ENCODE data around the gene PASK. TPM values are rescaled to one million over a fixed set of nuclear protein-coding genes. Genes with fewer than 3 reads are reported as not detected.

The PASK gene
- total and polyA plus RNA-seq, 9 of the 15 experiments (the other 6 are each of a cell fraction or from before 2014, with no cell fraction given) = 1.5 to 30.3 (median 9.9) TPM

GRCh38 chr2:241150660-241151530 lies 1.6 kb upstream of the PASK start (continued):
- TF ChIP-seq ELK3 (CRISPR knock-in tag; IDR thresholded peaks at IDR 0.05) = no peak
- peak; percentile 1 for TF ChIP-seq TAF1 (IDR thresholded peaks at IDR 0.05; ENCODE audit: control insufficient read depth, extremely low read depth, insufficient read depth, low read length, severe bottlenecking)
- TF ChIP-seq, protein P1, sequence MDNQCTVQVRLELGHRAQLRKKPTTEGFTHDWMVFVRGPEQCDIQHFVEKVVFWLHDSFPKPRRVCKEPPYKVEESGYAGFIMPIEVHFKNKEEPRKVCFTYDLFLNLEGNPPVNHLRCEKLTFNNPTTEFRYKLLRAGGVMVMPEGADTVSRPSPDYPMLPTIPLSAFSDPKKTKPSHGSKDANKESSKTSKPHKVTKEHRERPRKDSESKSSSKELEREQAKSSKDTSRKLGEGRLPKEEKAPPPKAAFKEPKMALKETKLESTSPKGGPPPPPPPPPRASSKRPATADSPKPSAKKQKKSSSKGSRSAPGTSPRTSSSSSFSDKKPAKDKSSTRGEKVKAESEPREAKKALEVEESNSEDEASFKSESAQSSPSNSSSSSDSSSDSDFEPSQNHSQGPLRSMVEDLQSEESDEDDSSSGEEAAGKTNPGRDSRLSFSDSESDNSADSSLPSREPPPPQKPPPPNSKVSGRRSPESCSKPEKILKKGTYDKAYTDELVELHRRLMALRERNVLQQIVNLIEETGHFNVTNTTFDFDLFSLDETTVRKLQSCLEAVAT (IDR thresholded peaks at IDR 0.05) = no peak
- TF ChIP-seq RBM39 (optimal IDR thresholded peaks at IDR 0.05; ENCODE audit: low read depth, low read length) = no peak
- no peak for TF ChIP-seq ZNF77 (CRISPR knock-in tag; IDR thresholded peaks at IDR 0.05)
- no peak for TF ChIP-seq MTA3 (IDR thresholded peaks at IDR 0.05; ENCODE audit: borderline replicate concordance)
- no peak for TF ChIP-seq ZNF696 (CRISPR knock-in tag; conservative IDR thresholded peaks at IDR 0.05)
- no peak for TF ChIP-seq CBFB (CRISPR knock-in tag; IDR thresholded peaks at IDR 0.05)
- TF ChIP-seq, protein P2, sequence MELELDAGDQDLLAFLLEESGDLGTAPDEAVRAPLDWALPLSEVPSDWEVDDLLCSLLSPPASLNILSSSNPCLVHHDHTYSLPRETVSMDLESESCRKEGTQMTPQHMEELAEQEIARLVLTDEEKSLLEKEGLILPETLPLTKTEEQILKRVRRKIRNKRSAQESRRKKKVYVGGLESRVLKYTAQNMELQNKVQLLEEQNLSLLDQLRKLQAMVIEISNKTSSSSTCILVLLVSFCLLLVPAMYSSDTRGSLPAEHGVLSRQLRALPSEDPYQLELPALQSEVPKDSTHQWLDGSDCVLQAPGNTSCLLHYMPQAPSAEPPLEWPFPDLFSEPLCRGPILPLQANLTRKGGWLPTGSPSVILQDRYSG (tag; conservative IDR thresholded peaks at IDR 0.05; ENCODE audit: low read depth) = no peak
- no peak for TF ChIP-seq NCOA1 (IDR thresholded peaks at IDR 0.05; ENCODE audit: low read depth)
- no peak for TF ChIP-seq ZNF717 (CRISPR knock-in tag; IDR thresholded peaks at IDR 0.05)
- no peak for TF ChIP-seq ELF4 (CRISPR knock-in tag; IDR thresholded peaks at IDR 0.05)
- TF ChIP-seq, protein P3, sequence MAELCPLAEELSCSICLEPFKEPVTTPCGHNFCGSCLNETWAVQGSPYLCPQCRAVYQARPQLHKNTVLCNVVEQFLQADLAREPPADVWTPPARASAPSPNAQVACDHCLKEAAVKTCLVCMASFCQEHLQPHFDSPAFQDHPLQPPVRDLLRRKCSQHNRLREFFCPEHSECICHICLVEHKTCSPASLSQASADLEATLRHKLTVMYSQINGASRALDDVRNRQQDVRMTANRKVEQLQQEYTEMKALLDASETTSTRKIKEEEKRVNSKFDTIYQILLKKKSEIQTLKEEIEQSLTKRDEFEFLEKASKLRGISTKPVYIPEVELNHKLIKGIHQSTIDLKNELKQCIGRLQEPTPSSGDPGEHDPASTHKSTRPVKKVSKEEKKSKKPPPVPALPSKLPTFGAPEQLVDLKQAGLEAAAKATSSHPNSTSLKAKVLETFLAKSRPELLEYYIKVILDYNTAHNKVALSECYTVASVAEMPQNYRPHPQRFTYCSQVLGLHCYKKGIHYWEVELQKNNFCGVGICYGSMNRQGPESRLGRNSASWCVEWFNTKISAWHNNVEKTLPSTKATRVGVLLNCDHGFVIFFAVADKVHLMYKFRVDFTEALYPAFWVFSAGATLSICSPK (IDR thresholded peaks at IDR 0.05; ENCODE audit: borderline replicate concordance) = no peak
- TF ChIP-seq MYNN (IDR thresholded peaks at IDR 0.05) = no peak
- TF ChIP-seq MYNN (CRISPR knock-in tag; IDR thresholded peaks at IDR 0.05) = no peak
- TF ChIP-seq ZNF586 (CRISPR knock-in tag; conservative IDR thresholded peaks at IDR 0.05) = no peak
- no peak for TF ChIP-seq DLX4 (CRISPR knock-in tag; IDR thresholded peaks at IDR 0.05)
- TF ChIP-seq SLC30A9 (CRISPR knock-in tag; IDR thresholded peaks at IDR 0.05) = no peak
- TF ChIP-seq, protein P4, sequence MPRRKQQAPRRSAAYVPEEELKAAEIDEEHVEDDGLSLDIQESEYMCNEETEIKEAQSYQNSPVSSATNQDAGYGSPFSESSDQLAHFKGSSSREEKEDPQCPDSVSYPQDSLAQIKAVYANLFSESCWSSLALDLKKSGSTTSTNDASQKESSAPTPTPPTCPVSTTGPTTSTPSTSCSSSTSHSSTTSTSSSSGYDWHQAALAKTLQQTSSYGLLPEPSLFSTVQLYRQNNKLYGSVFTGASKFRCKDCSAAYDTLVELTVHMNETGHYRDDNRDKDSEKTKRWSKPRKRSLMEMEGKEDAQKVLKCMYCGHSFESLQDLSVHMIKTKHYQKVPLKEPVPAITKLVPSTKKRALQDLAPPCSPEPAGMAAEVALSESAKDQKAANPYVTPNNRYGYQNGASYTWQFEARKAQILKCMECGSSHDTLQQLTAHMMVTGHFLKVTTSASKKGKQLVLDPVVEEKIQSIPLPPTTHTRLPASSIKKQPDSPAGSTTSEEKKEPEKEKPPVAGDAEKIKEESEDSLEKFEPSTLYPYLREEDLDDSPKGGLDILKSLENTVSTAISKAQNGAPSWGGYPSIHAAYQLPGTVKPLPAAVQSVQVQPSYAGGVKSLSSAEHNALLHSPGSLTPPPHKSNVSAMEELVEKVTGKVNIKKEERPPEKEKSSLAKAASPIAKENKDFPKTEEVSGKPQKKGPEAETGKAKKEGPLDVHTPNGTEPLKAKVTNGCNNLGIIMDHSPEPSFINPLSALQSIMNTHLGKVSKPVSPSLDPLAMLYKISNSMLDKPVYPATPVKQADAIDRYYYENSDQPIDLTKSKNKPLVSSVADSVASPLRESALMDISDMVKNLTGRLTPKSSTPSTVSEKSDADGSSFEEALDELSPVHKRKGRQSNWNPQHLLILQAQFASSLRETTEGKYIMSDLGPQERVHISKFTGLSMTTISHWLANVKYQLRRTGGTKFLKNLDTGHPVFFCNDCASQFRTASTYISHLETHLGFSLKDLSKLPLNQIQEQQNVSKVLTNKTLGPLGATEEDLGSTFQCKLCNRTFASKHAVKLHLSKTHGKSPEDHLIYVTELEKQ (CRISPR knock-in tag; IDR thresholded peaks at IDR 0.05) = no peak
